Thyroid gland (tissue), 4 donors: ENCODE results near the gene SRP72. TPM values are rescaled to one million over a fixed set of nuclear protein-coding genes. Genes with fewer than 3 reads are reported as not detected.
"Not testable (repeated sequence)": the region's sequence is repeated elsewhere in the genome, so short reads cannot be mapped to it uniquely, and the experiment has no call there.

Experiments
- DNase-seq, 2 donors: peaks; one replicate each; pipeline ENCODE4 v3.0.0-alpha.2; 2019
- H3K27ac ChIP-seq, 3 donors: fragments of 200-600 bp; sonication (generic); 1 replicate in 2 of 3; 2 replicates in 1 of 3; pipeline ENCODE4 v1.5.1; 2016 to 2019; ENCODE audit warnings: mild to moderate bottlenecking in 1 of 3, moderate library complexity in 1 of 3
- H3K27me3 ChIP-seq: fragments of 200-600 bp; sonication (generic); one replicate; pipeline ENCODE4 v1.5.1; 2019
- H3K36me3 ChIP-seq, 2 donors: fragments of 200-600 bp; sonication (generic); one replicate each; pipeline ENCODE4 v1.5.1; 2016 to 2019
- H3K4me1 ChIP-seq, 2 donors: fragments of 200-600 bp; sonication (generic); one replicate each; pipeline ENCODE4 v1.5.1; 2017 to 2019
- H3K4me3 ChIP-seq, 3 donors: fragments of 200-600 bp; sonication (generic); replicated peaks in 1 of 3; 1 replicate in 2 of 3; 2 replicates in 1 of 3; pipeline ENCODE4 v1.5.1; 2016; ENCODE audit warnings: mild to moderate bottlenecking in 1 of 3
- H3K9me3 ChIP-seq: fragments of 200-600 bp; sonication (generic); one replicate; pipeline ENCODE4 v1.5.1; 2017
- CTCF ChIP-seq, 6 experiments: fragments of 200-600 bp in 3 of 6; fragments of 450-650 bp in 3 of 6; sonication (generic) in 3 of 6; IDR thresholded peaks; one replicate each; pipeline ENCODE4 v1.5.1; 2016 to 2019; ENCODE audit warnings: antibody characterized with exemption in 6 of 6, mild to moderate bottlenecking in 2 of 6, inconsistent platforms in 1 of 6, moderate library complexity in 1 of 6
- POLR2A ChIP-seq, 2 donors: fragments of 450-650 bp; IDR thresholded peaks; one replicate each; pipeline ENCODE4 v1.6.1; 2017; ENCODE audit warnings: antibody characterized with exemption in 2 of 2, mild to moderate bottlenecking in 2 of 2, moderate library complexity in 1 of 2
- WGBS, 2 donors: methylation state at CpG; one replicate each; pipeline ENCODE4 v1.1.5; 2017; 5-methylcytosine and 5-hydroxymethylcytosine counted together
- intact Hi-C: fragments of 100-400 bp; cut with DNase I; formaldehyde crosslinking; loops from one replicate; pipeline ENCODE4 v1.15.1; 2023
- total RNA-seq, 4 donors: library from RNA; depleted of rRNA; stranded (reverse); fragments of >200 nt; gene quantifications; one replicate each; pipeline ENCODE4 v1.2.3, GENCODE V29; 2016

SRP72 gene
- total RNA-seq, 4 donors from 2014 or later = 57.6 to 67.6 (median 59.7) TPM

GRCh38 chr4:56464581-56464980, 2.8 kb upstream of the SRP72 start:
- WGBS, 2 donors = 81 to 85% methylated on average over 3 of the region's 3 CpGs

GRCh38 chr4:56465599-56466295, 1.7 kb upstream of the SRP72 start:
- Histone ChIP-seq H3K27me3 (no peaks in the 10 kb centered on the region), H3K4me3 (no peak overlapping the region), H3K4me1 (peaks cover 21 to 23% of the 10 kb centered on the region in 2 donors), H3K36me3 (no peaks in the 10 kb centered on the region), H3K27ac (no peak overlapping the region), H3K9me3 (no peaks in the 10 kb centered on the region)
- no peak for TF ChIP-seq CTCF (IDR thresholded peaks at IDR 0.05)
- TF ChIP-seq POLR2A (IDR thresholded peaks at IDR 0.05) = no peak
- WGBS, 2 donors = 58 to 79% methylated on average over 10 of the region's 10 CpGs
- intact Hi-C loops = no loop called here
- no peak for DNase-seq

More at GRCh38 chr4:56464581-56464980, 2.8 kb upstream of the SRP72 start:
- H3K4me1 ChIP-seq = peaks cover 20 to 21% of the 10 kb centered on the region in 2 donors
- intact Hi-C loops = no loop called here
- peaks cover 0 to 3% of the 10 kb centered on the region in 2 donors for H3K36me3 ChIP-seq
- H3K27me3 ChIP-seq = no peaks in the 10 kb centered on the region
- H3K9me3 ChIP-seq = no peaks in the 10 kb centered on the region
- H3K4me3 ChIP-seq = no peak overlapping the region
- no peak for DNase-seq
- no peak for TF ChIP-seq POLR2A (IDR thresholded peaks at IDR 0.05)
- TF ChIP-seq CTCF (IDR thresholded peaks at IDR 0.05) = no peak
- no peak overlapping the region for H3K27ac ChIP-seq

GRCh38 chr4:56466296-56466761, 1.1 kb upstream of the SRP72 start:
- intact Hi-C loops, H3K27me3 ChIP-seq: not testable (repeated sequence)

GRCh38 chr4:56466910-56467283, 520 bp upstream of the SRP72 start:
- intact Hi-C loops = no loop called here
- H3K36me3 ChIP-seq = peaks cover 0 to 4% of the 10 kb centered on the region in 2 donors
- H3K27me3 ChIP-seq = no peaks in the 10 kb centered on the region
- WGBS, 2 donors = 0% methylated on average over 8 of the region's 8 CpGs
- H3K4me1 ChIP-seq = peaks cover 21 to 23% of the 10 kb centered on the region in 2 donors
- peak overlapping the region; percentile 61 to 88 (median 86) for H3K27ac ChIP-seq
- peak overlapping the region; percentile 67 to 97 (median 77) for H3K4me3 ChIP-seq
- no peak for TF ChIP-seq POLR2A (IDR thresholded peaks at IDR 0.05)
- no peak for TF ChIP-seq CTCF (IDR thresholded peaks at IDR 0.05)
- H3K9me3 ChIP-seq = no peaks in the 10 kb centered on the region
- DNase-seq = no peak

More at GRCh38 chr4:56466296-56466761, 1.1 kb upstream of the SRP72 start:
- H3K27ac ChIP-seq = peak overlapping the region in 1 of 3 donors; percentile 86
- H3K4me3 ChIP-seq = peak overlapping the region in 2 of 3 donors; percentile 77 to 97
- WGBS, 2 donors = 19 to 22% methylated on average over 8 of the region's 8 CpGs
- peaks cover 21 to 23% of the 10 kb centered on the region in 2 donors for H3K4me1 ChIP-seq
- DNase-seq, H3K9me3 ChIP-seq, H3K36me3 ChIP-seq: not testable (repeated sequence)

GRCh38 chr4:56468097-56468422, 643 bp downstream of the SRP72 start:
- peak overlapping the region in 2 of 3 donors; percentile 86 to 88 for H3K27ac ChIP-seq
- peak overlapping the region; percentile 67 to 97 (median 77) for H3K4me3 ChIP-seq
- TF ChIP-seq CTCF (IDR thresholded peaks at IDR 0.05) = no peak
- TF ChIP-seq POLR2A (IDR thresholded peaks at IDR 0.05) = no peak
- H3K4me1 ChIP-seq = peaks cover 21 to 23% of the 10 kb centered on the region in 2 donors
- no peaks in the 10 kb centered on the region for H3K9me3 ChIP-seq
- peak; percentile 35 to 44 for DNase-seq
- peaks cover 8 to 13% of the 10 kb centered on the region in 2 donors for H3K36me3 ChIP-seq
- 1 to 2% methylated on average over 10 of the region's 10 CpGs for WGBS, 2 donors
- no peaks in the 10 kb centered on the region for H3K27me3 ChIP-seq
- intact Hi-C loops = no loop called here
